HG03066 (cell line): ENCODE results near the gene MYCBP.
A peak's percentile ranks its signal among the peaks of the same experiment; 100 is the strongest.

Experiments used
- ATAC-seq: cut with Tn5 transposase; IDR thresholded peaks from one replicate; pipeline ENCODE4 v1.9.1; 2021; ENCODE audit warnings: low read depth; ENCODE audit not compliant: unreplicated experiment

Gene MYCBP

GRCh38 chr1:38826886-38827285 is 46.3 kb downstream of the MYCBP start:
- no peak for ATAC-seq

DNA sequence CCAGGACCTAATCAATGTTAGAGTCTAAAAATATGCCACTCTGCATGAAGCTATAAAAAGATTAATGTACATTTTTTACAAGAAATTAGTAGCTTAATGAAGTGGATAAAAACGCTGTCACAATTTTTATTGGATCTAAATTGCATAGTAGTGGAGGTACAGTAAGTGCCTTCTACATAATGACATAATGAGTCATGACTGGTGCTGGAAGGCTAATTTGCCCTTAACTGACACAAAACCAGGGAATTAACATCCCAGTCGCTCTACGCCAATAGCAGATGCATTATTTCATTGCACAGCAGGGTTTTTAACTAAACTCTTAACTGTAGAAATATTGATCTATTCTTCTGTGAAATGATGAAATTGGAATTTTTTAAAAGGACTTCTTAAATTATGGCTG is 46.9 kb downstream of the MYCBP start:
- ATAC-seq, result no peak

DNA sequence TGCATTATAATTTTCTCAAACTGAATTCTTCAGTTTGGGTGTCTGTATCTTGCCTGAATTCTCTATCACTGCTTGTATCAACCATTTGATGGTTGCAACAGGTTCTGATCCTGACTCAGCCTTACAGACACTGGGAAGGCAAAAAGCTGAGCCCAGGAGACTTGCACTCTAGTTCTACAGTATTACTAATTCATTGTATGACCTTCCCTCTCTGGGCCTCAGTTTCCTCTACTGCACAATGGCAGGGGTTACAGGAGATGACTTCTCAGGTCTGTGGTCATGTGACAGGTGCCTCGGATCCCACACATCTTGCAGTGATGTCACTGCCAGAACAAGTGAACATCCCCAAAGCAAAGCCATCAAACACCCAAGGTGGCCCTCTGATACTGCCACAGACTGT is 52.3 kb downstream of the MYCBP start:
- no peak for ATAC-seq

DNA sequence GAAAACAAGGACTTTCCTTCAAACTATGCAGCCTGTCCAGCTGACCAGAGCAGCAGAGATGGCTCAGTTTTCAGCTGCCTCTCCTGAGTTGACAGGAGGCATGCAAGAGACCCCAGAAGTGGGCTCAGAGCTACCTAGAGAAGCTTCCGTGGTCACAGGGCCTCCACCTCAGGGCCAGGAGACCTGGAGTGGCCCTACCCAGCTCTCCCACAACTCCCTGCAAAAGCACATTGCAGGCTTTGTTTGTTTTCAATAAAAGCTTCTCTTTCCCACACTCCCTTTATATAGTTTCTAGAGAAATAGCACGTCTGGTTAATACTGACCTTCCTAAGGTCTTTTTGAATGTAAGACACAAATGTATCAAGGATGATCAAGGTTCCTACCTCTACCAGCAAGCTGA is 53.6 kb downstream of the MYCBP start:
- ATAC-seq, result no peak

DNA sequence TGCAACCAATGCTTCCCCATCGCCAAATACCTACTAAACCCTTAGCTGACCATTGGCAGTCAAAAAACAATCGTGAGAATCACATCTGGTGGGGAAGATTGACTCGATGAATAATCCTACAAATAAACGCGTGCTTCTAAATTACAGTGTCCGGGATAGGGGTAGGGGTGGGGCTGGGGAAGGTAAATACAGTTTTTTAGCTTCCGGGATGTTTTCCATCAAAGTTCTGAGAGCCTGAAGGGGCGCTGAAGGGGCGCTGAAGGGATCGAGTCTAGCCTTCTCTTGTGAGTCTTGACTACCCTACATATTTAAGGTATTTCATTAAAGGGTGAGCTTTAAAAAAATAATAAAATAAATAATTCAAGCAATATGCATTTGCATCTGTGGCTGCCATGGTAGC is 54.1 kb downstream of the MYCBP start:
- no peak for ATAC-seq

DNA sequence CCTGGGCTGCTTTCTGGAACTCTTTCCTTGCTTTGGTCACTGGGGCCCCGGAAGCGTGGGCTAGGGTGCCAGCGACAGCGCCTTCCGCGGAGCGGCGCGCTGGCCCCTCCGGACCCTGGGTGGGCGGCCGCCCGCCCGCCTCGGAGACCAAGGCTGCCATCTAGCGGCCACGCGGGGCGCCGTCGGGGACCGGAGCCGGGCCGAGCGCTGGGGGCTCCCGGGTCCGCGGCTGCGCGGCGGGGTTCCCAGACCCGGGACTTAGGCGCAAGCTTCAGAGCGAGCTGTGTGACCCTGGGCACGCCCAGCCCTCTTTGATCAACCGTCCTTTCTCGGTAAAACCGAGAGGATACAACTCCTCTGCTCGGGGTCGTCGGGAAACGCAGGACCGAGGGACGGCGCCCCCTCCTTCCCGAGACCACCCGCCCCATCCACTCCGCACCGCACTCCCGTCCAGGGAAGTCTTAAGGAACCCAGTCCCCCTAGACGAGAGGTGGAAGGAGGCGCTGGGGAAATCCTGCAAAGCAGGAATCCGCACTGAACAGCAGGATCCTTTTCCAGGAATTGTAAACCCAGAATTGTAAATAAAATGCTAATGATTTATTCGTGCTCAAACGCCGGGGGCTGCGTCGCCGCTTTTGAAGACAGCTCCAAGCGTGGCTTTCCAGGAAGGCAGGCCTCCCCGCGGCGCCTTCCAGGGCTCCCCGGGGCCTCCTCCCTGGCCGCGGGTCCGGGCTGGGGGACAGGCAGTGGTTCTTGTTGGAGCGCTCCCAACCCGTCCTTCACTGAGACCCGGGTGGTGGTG is 54.8 kb downstream of the MYCBP start:
- ATAC-seq, result no peak

DNA sequence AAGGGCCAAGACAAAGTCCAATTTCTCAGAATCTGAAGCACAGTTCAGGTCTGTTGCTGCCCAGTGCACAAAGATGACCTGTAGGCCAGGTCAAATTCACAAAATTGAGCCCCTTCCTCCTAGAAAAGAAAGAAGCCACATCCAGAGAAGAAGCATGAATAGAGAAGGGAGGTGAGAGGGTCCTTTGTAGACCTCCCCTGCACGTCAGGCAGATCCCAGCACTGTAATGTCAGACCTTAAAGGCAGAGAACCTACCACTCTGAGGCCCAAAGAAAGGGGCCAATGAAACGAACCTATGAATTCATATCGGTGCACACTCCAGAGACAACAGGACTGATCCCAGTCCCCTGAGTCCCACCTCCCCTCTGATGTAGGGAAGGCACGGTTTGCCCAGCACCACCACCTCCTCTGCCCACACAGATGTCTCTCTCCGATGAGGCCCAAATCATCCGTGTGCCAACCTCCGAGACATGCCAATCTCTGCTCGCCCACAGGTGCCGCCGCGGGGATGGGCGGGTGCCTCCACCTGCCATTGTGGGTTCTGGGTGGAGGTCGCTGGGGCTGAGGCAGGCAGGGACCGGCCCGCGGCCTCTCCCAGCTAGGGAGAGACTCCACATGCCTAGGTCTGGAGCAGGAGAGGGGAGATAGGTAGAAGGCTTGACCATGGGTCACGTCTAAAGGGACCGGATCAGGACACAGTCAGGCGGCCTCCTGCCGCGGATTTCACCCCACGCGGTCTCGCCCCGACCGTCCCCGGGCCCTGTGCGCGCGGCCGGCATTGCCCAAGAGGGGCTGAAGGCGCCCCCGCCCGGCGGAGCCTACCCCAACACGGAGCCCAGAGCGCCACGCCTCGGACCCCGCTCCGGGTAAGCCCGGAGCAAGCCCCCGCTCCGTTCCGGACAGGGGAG is 55.6 kb downstream of the MYCBP start:
- ATAC-seq, result no peak

- peak; percentile 93 for ATAC-seq
Observed at GRCh38 chr1:38815903-38816627, 57.1 kb downstream of the MYCBP start.

DNA sequence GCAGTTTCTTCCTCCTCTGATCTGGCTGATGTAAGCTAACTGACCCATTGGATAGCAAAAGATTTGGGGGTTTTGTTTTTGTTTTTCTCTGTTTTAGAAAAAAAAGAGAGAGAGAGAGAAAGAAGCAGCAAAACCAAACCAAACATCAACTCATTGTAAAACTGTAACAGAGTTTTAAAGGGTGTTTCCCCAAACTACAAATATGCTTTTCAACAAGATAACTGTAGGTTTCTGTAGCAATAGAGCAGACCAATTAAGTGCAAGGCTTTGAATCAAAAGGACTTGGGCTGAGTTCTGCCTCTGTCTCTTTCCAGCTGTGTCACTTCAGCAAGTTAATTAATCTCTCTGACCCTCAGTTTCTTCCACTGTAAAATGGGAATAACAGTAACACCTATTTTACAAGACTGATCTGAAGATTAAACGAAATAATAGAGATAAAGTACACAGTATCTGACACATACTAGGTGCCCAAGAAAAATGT is 58.1 kb downstream of the MYCBP start:
- no peak for ATAC-seq

- ATAC-seq, result no peak
Observed at GRCh38 chr1:38814444-38814983, 58.6 kb downstream of the MYCBP start.

- no peak for ATAC-seq
Observed at GRCh38 chr1:38812981-38813380, 60.2 kb downstream of the MYCBP start.
